ENCODE data around the gene LOC101059915.
A peak's percentile ranks its signal among the peaks of the same experiment; 100 is the strongest.
"Not testable (repeated sequence)": the region's sequence is repeated elsewhere in the genome, so short reads cannot be mapped to it uniquely, and the experiment has no call there.

The LOC101059915 gene

GRCh38 chrX:71676068-71676795 lies 8.9 kb downstream of the LOC101059915 start:
- H4K20me1 ChIP-seq (ENCODE audit: insufficient read depth, low read length); in situ Hi-C loops (cut with HindIII; ENCODE audit: extremely low pct_ligation_motif_present, low pct_unique_long_range_greater_than_20kb): not testable (repeated sequence)

GRCh38 chrX:71677195-71677594 lies 9.8 kb downstream of the LOC101059915 start:
- POLR2A ChIA-PET; in situ Hi-C loops (cut with HindIII; ENCODE audit: extremely low pct_ligation_motif_present, low pct_unique_long_range_greater_than_20kb); FAIRE-seq: not testable (repeated sequence)

More at GRCh38 chrX:71676068-71676795, 8.9 kb downstream of the LOC101059915 start:
- WGBS (ENCODE audit: low lambda C conversion rate), result 100% methylated on average over 1 of the region's 43 CpGs
- H3K4me1 ChIP-seq (ENCODE audit: insufficient read depth, low read length); ATAC-seq; H3K79me2 ChIP-seq (ENCODE audit: insufficient read depth, low read length); H3K4me3 ChIP-seq (replicated peaks in 1 of 3; ENCODE audit: insufficient read depth in 1 of 3, low read depth in 2 of 3, low read length in 3 of 3); POLR2A ChIA-PET; H3K9ac ChIP-seq (ENCODE audit: insufficient read depth, low read depth, low read length); CTCF ChIA-PET (ENCODE audit: low intra/inter-chr PET ratio, low total read pairs); intact Hi-C loops (cut with micrococcal nuclease; ENCODE audit: unreplicated experiment); DNase-seq (ENCODE audit: low spot score); H3K27ac ChIP-seq (ENCODE audit: extremely low read length, insufficient read depth, low read length); FAIRE-seq; H3K9me3 ChIP-seq (ENCODE audit: low read length); H3K4me2 ChIP-seq (ENCODE audit: low read depth, low read length); BruUV-seq (replicated peaks); H3K36me3 ChIP-seq (replicated peaks in 1 of 2; ENCODE audit: control insufficient read depth in 1 of 2, insufficient read depth in 2 of 2, low read length in 2 of 2); H3K27me3 ChIP-seq (ENCODE audit: control insufficient read depth in 1 of 2, insufficient read depth in 2 of 2, low read length in 2 of 2); H2AFZ ChIP-seq (ENCODE audit: low read length): not testable (repeated sequence)

More at GRCh38 chrX:71677195-71677594, 9.8 kb downstream of the LOC101059915 start:
- H3K79me2 ChIP-seq (ENCODE audit: insufficient read depth, low read length); H3K27me3 ChIP-seq (ENCODE audit: control insufficient read depth in 1 of 2, insufficient read depth in 2 of 2, low read length in 2 of 2); ATAC-seq; H4K20me1 ChIP-seq (ENCODE audit: insufficient read depth, low read length); intact Hi-C loops (cut with micrococcal nuclease; ENCODE audit: unreplicated experiment); H3K27ac ChIP-seq (ENCODE audit: extremely low read length, insufficient read depth, low read length); H3K4me2 ChIP-seq (ENCODE audit: low read depth, low read length); H2AFZ ChIP-seq (ENCODE audit: low read length); H3K9me3 ChIP-seq (ENCODE audit: low read length); DNase-seq (ENCODE audit: low spot score); H3K9ac ChIP-seq (ENCODE audit: insufficient read depth, low read depth, low read length); H3K4me1 ChIP-seq (ENCODE audit: insufficient read depth, low read length); H3K36me3 ChIP-seq (replicated peaks in 1 of 2; ENCODE audit: control insufficient read depth in 1 of 2, insufficient read depth in 2 of 2, low read length in 2 of 2); CTCF ChIA-PET (ENCODE audit: low intra/inter-chr PET ratio, low total read pairs); H3K4me3 ChIP-seq (replicated peaks in 1 of 3; ENCODE audit: insufficient read depth in 1 of 3, low read depth in 2 of 3, low read length in 3 of 3); BruUV-seq (replicated peaks); TF ChIP-seq SOX13 (IDR thresholded peaks at IDR 0.05); FOXP1 (IDR thresholded peaks at IDR 0.05); SOX6 (IDR thresholded peaks at IDR 0.05); NR2F6 (CRISPR knock-in tag; IDR thresholded peaks at IDR 0.05): not testable (repeated sequence)
- 0% methylated on average over 2 of the region's 6 CpGs for WGBS (ENCODE audit: low lambda C conversion rate)
- TF ChIP-seq SOX13 (CRISPR knock-in tag; conservative IDR thresholded peaks at IDR 0.05 in 1 of 2, IDR thresholded peaks at IDR 0.05 in 1 of 2) (peak in 1 of 2 experiments; percentile 50; a peak in 2 of 4 replicates), FOXP1 (CRISPR knock-in tag; IDR thresholded peaks at IDR 0.05) (peak; percentile 35; the same call in 1 of the 2 replicates), SOX6 (CRISPR knock-in tag; IDR thresholded peaks at IDR 0.05) (0 out of 2 replicates have a peak, but pooled peaks have one; percentile 33), NR2F6 (IDR thresholded peaks at IDR 0.05) (0 out of 2 replicates have a peak, but pooled peaks have one; percentile 14), NR2F2 (IDR thresholded peaks at IDR 0.05; ENCODE audit: borderline replicate concordance, low read depth) (0 out of 2 replicates have a peak, but pooled peaks have one; percentile 16), NR2F1 (CRISPR knock-in tag; IDR thresholded peaks at IDR 0.05) (peak in 1 of 2 experiments; percentile 47; a peak in 1 of 4 replicates), BCL6 (CRISPR knock-in tag; IDR thresholded peaks at IDR 0.05) (peak; percentile 77), SOX5 (CRISPR knock-in tag; IDR thresholded peaks at IDR 0.05; ENCODE audit: borderline replicate concordance) (peak; percentile 24; the same call in 1 of the 2 replicates), HNF4A (CRISPR knock-in tag; IDR thresholded peaks at IDR 0.05) (0 out of 2 replicates have a peak, but pooled peaks have one; percentile 10)
